ENCODE measurements around the gene EME2.

The EME2 gene

DNA sequence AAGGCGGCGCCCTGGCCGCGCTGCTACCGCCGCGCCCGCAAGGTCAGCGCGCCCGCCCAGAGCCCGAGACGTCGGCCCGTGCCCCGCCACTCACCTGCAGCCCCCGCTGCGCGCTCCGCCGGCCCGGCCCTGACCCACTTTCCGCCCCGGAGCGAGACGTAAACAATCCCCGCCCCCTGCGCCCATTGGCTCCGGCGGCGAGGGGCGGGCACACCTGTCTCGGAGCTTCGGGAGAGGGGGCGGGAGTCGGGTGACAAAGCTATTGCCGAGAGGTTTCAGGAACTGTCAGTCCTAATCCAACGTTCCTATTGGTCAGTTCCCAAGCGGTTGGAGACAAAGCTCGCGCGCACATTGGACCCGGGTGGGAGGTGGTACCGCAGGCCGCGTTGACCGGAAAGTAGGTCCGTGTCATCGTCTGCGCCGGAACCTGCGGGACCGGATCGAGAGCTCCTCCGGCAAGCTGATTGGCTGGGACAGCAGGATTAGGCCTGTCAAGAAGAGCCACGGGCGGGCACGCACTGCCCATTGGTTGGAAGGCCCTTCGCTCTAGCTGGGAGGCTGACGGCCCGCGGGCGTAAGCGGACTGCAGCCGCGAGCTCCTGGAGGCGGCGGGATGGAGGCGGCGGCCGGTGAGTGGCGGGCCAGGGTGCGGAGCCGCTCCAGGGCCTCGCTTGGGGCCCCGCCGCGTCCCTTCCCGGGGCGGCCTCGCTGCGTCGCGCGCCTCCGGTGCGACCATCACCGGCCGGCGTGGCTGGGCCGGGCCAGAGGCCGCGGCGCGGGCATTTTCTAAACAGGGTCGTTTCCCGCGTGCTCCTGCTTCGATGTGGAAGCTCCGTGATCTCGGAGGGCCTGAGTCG, 10.0 kb downstream of the EME2 start, which contains the start of the genes NUBP2 and SPSB3:
NUBP2 (plus strand) TSS at position 553 of the 857 bp plus-strand sequence; CDS start at position 614, 61 bp downstream.
SPSB3 (minus strand) TSS at position 164 of the 857 bp plus-strand sequence. CDS start 1,088 bp downstream, outside the sequence.
- no peaks in the 10 kb centered on the region for H3K9me3 Mint-ChIP-seq
- peak within 1 kb of the TSS; percentile 92 for H3K4me3 Mint-ChIP-seq
- H3K27me3 Mint-ChIP-seq (ENCODE audit: low read depth), result no peaks in the 10 kb centered on the region
- peak; percentile 100 for DNase-seq (ENCODE audit: low spot score)
- H3K4me1 Mint-ChIP-seq (ENCODE audit: low read depth), result peaks cover 4% of the 10 kb centered on the region
- H3K36me3 Mint-ChIP-seq (ENCODE audit: low read depth), result peaks cover 7% of the 10 kb centered on the region
- peak within 1 kb of the TSS; percentile 89 for H3K27ac Mint-ChIP-seq

GRCh38 chr16:1784977-1785845, 12.6 kb downstream of the EME2 start:
- no peaks in the 10 kb centered on the region for H3K9me3 Mint-ChIP-seq
- peaks cover 4% of the 10 kb centered on the region for H3K4me1 Mint-ChIP-seq (ENCODE audit: low read depth)
- H3K27me3 Mint-ChIP-seq (ENCODE audit: low read depth), result no peaks in the 10 kb centered on the region
- H3K27ac Mint-ChIP-seq, result peak overlapping the region; percentile 55
- peak overlapping the region; percentile 50 for H3K4me3 Mint-ChIP-seq
- DNase-seq (ENCODE audit: low spot score), result no peak
- H3K36me3 Mint-ChIP-seq (ENCODE audit: low read depth), result peaks cover 9% of the 10 kb centered on the region

- Mint-ChIP-seq H3K4me1 (ENCODE audit: low read depth) (peaks cover 4% of the 10 kb centered on the region), H3K27ac (no peak overlapping the region), H3K9me3 (no peaks in the 10 kb centered on the region), H3K27me3 (ENCODE audit: low read depth) (no peaks in the 10 kb centered on the region), H3K36me3 (ENCODE audit: low read depth) (peaks cover 10% of the 10 kb centered on the region), H3K4me3 (no peak overlapping the region)
- DNase-seq (ENCODE audit: low spot score), result no peak
These were observed 13.2 kb downstream of the EME2 start for GRCh38 chr16:1785846-1786170.

DNA sequence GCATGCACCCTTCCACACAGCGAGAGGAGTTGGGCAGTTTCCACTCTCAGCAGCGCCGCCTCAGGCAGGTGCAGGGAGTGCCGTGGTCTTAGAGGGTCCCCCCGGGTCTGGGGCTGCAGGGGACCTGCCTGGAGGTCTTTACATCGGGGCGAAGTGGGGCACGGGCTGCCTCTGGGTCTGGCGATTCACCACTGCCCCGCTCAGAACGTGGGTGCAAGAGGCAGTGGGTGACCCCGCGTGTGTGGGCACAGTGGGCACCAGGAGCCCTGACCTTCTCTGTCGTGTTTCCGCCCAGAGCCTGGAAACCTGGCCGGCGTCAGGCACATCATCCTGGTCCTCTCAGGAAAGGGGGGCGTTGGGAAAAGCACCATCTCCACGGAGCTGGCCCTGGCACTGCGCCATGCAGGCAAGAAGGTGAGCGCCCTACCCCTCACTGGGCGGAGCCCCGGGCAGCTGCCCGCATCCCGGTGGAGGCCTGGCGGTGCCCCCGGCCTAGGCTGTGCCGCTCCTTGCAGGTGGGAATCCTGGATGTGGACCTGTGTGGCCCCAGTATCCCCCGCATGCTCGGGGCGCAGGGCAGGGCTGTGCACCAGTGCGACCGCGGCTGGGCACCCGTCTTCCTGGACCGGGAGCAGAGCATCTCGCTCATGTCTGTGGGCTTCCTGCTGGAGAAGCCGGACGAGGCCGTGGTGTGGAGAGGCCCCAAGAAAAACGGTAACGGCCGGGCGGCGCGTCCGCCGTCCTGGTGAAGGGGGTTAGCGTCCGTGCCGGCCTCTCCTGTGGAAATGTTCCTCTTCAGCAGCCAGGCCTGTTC, 13.8 kb downstream of the EME2 start:
- DNase-seq (ENCODE audit: low spot score), result no peak
- H3K9me3 Mint-ChIP-seq, result no peaks in the 10 kb centered on the region
- H3K36me3 Mint-ChIP-seq (ENCODE audit: low read depth), result peaks cover 10% of the 10 kb centered on the region

DNA sequence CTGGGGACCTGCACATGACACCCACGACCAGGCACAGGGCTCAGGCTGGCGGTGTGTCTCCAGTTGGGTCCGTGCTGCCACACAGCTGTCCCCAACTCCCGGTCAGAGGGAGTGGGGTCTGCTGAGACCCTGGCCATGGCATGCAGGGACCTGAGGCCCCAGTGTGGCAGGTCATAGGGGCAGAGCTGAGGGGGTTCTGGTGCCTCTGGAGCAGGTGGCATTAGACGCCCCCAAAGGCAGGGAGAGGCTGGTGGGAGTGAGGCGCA, 14.4 kb downstream of the EME2 start:
- no peak for DNase-seq (ENCODE audit: low spot score)
- Mint-ChIP-seq H3K4me3 (no peak overlapping the region), H3K9me3 (no peaks in the 10 kb centered on the region), H3K27ac (no peak overlapping the region), H3K4me1 (ENCODE audit: low read depth) (no peaks in the 10 kb centered on the region), H3K36me3 (ENCODE audit: low read depth) (peaks cover 10% of the 10 kb centered on the region), H3K27me3 (ENCODE audit: low read depth) (no peaks in the 10 kb centered on the region)

More for the DNA sequence above, 13.8 kb downstream of the EME2 start:
- no peak overlapping the region for H3K4me3 Mint-ChIP-seq
- H3K4me1 Mint-ChIP-seq (ENCODE audit: low read depth), result peaks cover 2% of the 10 kb centered on the region
- H3K27ac Mint-ChIP-seq, result no peak overlapping the region
- no peaks in the 10 kb centered on the region for H3K27me3 Mint-ChIP-seq (ENCODE audit: low read depth)

DNA sequence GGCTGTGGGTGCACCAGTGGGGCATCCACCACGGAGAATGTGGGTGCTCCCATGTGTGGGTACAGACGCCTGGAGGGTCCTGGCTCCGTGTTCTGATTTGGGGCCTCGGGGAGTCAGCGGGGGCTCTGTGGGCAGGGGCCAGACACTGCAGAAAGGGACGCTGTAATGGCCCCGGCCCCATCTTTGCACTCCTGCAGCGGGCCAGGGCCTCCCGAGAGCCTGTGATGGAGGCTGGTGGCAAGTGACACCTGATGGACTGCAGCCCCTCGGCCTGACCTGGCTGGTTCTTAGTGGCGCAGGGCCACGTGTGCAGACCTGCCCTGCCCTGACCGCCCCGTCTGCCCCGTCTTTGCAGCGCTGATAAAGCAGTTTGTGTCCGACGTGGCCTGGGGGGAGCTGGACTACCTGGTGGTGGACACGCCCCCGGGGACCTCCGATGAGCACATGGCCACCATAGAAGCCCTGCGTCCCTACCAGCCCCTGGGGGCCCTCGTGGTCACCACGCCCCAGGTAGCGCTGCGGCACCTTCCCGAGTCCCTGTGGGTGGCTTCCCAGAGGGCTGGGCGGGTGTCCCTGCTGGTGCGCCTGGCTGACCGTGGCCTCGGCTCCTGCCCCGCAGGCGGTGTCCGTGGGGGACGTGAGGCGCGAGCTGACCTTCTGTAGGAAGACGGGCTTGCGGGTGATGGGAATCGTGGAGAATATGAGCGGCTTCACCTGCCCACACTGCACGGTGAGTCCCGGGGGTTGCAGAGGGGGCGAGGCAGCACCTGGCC, 14.9 kb downstream of the EME2 start:
- H3K27ac Mint-ChIP-seq, result no peak overlapping the region
- no peak overlapping the region for H3K4me3 Mint-ChIP-seq
- no peaks in the 10 kb centered on the region for H3K9me3 Mint-ChIP-seq
- no peaks in the 10 kb centered on the region for H3K27me3 Mint-ChIP-seq (ENCODE audit: low read depth)
- H3K4me1 Mint-ChIP-seq (ENCODE audit: low read depth), result no peaks in the 10 kb centered on the region
- peaks cover 10% of the 10 kb centered on the region for H3K36me3 Mint-ChIP-seq (ENCODE audit: low read depth)
- DNase-seq (ENCODE audit: low spot score), result no peak

- peak; percentile 3 for DNase-seq (ENCODE audit: low spot score)
- no peak overlapping the region for H3K27ac Mint-ChIP-seq
- no peak overlapping the region for H3K4me3 Mint-ChIP-seq
- H3K27me3 Mint-ChIP-seq (ENCODE audit: low read depth), result no peaks in the 10 kb centered on the region
- H3K4me1 Mint-ChIP-seq (ENCODE audit: low read depth), result no peaks in the 10 kb centered on the region
- H3K9me3 Mint-ChIP-seq, result no peaks in the 10 kb centered on the region
- H3K36me3 Mint-ChIP-seq (ENCODE audit: low read depth), result peaks cover 10% of the 10 kb centered on the region
These were observed 15.6 kb downstream of the EME2 start for GRCh38 chr16:1788095-1788707.

DNA sequence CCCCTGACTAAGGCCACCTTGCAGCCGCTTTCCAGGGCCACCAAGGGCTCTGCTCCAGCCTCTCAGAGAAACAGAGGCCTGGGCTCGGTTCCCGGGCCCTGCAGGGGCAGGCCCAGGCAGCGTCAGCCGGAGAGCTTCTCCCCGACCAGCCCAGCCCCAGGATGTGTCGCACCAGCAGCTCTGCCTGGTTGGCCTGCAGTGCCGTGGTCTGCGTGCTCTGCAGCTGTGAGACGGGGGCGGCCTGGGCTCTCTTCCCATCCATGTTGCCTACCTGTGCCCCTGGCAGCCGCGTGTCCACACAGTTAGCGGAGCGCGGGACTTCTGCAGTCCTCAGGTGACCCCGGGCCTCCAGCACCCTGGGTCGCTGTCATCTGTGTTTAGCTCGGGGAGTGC, 16.1 kb downstream of the EME2 start:
- no peak overlapping the region for H3K27ac Mint-ChIP-seq
- H3K36me3 Mint-ChIP-seq (ENCODE audit: low read depth), result peaks cover 7% of the 10 kb centered on the region
- no peak for DNase-seq (ENCODE audit: low spot score)
- H3K27me3 Mint-ChIP-seq (ENCODE audit: low read depth), result no peaks in the 10 kb centered on the region
- H3K9me3 Mint-ChIP-seq, result no peaks in the 10 kb centered on the region
- H3K4me1 Mint-ChIP-seq (ENCODE audit: low read depth), result no peaks in the 10 kb centered on the region
- no peak overlapping the region for H3K4me3 Mint-ChIP-seq

DNA sequence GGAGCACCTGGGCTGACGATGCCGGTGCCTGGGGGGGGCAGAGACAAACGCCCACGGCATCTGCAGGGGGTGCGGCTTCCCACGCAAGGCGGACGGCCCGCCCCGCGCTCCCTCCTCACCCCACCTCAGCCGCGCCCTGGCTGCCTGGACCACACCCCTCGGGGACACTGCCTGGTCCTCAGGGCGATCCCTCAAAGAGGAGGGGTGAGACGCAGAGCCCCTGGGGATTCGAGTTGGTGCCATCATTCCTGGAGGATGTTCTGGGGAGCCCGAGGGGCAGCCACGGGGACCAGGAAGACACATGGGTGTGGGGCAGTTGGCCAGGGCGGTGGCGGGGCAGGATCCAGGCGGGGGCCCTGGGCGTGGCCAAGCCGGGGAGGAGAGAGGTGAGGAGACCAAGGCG, 17.0 kb downstream of the EME2 start:
- no peak for DNase-seq (ENCODE audit: low spot score)
- H3K4me1 Mint-ChIP-seq (ENCODE audit: low read depth), result no peaks in the 10 kb centered on the region
- no peaks in the 10 kb centered on the region for H3K27me3 Mint-ChIP-seq (ENCODE audit: low read depth)
- no peak overlapping the region for H3K4me3 Mint-ChIP-seq
- no peaks in the 10 kb centered on the region for H3K9me3 Mint-ChIP-seq
- H3K27ac Mint-ChIP-seq, result no peak overlapping the region
- H3K36me3 Mint-ChIP-seq (ENCODE audit: low read depth), result peaks cover 6% of the 10 kb centered on the region

DNA sequence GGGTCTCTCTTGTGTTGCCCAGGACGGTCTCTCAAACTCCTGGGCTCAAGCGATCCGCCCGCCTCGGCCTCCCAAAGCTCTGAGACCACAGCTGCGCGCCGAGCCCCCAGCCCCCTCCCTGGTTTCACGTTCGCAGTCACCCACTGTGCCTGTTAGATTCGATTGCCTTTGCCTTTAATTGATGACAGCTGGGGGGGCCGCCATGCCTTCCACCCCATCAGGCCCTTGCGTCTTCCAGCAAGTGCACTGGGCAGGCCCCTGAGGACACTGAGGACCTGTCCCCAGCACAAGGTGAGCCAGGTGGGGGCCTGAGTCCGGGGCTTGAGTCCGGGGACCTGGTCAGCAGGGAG, 17.6 kb downstream of the EME2 start:
- Mint-ChIP-seq H3K27me3 (ENCODE audit: low read depth) (no peaks in the 10 kb centered on the region), H3K4me3 (no peak overlapping the region), H3K27ac (no peak overlapping the region), H3K9me3 (no peaks in the 10 kb centered on the region), H3K4me1 (ENCODE audit: low read depth) (no peaks in the 10 kb centered on the region), H3K36me3 (ENCODE audit: low read depth) (peaks cover 3% of the 10 kb centered on the region)
- DNase-seq (ENCODE audit: low spot score), result no peak

GRCh38 chr16:1790611-1791255, 18.1 kb downstream of the EME2 start:
- peak; percentile 3 for DNase-seq (ENCODE audit: low spot score)
- Mint-ChIP-seq H3K36me3 (ENCODE audit: low read depth) (peaks cover 3% of the 10 kb centered on the region), H3K4me1 (ENCODE audit: low read depth) (no peaks in the 10 kb centered on the region), H3K9me3 (no peaks in the 10 kb centered on the region), H3K27me3 (ENCODE audit: low read depth) (no peaks in the 10 kb centered on the region), H3K27ac (no peak overlapping the region), H3K4me3 (no peak overlapping the region)

- DNase-seq (ENCODE audit: low spot score), result no peak
- Mint-ChIP-seq H3K4me1 (ENCODE audit: low read depth) (no peaks in the 10 kb centered on the region), H3K27me3 (ENCODE audit: low read depth) (no peaks in the 10 kb centered on the region), H3K27ac (no peak overlapping the region), H3K9me3 (no peaks in the 10 kb centered on the region), H3K36me3 (ENCODE audit: low read depth) (peaks cover 3% of the 10 kb centered on the region), H3K4me3 (no peak overlapping the region)
These were observed 18.8 kb downstream of the EME2 start for GRCh38 chr16:1791256-1791942.

Measured in T-helper 2 cell treated with Interferon-gamma antibody and Interleukin-4, amounts not matched to agents 5 μg/mL and 100 μg/mL, for 36 hours (primary cell).